Cardiac atrium fibroblast (primary cell): ENCODE measurements around the gene PRSS58. TPM values are rescaled to one million over a fixed set of nuclear protein-coding genes. Genes with fewer than 3 reads are reported as not detected.

ENCODE experiments used
- total RNA-seq: library from RNA; depleted of rRNA; stranded (reverse); fragments of >200 nt; gene quantifications from 2 replicates; pipeline ENCODE4 v1.2.3, GENCODE V29; 2015

Gene PRSS58, protein sequence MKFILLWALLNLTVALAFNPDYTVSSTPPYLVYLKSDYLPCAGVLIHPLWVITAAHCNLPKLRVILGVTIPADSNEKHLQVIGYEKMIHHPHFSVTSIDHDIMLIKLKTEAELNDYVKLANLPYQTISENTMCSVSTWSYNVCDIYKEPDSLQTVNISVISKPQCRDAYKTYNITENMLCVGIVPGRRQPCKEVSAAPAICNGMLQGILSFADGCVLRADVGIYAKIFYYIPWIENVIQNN
- not detected in 2 replicates for total RNA-seq

DNA sequence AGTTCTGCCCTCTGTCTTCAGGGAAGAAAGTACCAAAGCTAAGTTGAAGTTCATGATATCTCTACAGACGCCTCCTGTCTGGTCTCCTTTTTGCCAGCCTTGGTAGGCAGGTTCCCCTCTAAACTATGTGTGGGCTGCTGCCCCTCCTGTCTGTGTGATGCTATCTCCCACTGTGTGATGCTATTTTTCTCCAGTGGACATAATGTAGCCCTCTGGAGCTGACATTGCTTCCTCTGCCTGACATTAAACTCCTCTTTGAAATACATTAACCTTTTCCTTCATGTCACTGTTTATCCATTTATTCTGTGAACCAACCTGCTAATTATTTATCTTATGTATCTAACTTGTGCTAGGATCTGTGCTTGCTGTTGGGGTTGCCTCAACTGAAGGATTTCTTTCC is at the start of gene PRSS58:
PRSS58 (minus strand) TSS at position 101 of the 400 bp plus-strand sequence. CDS start 351 bp downstream, outside the sequence.

Other genes starting within 250 kb of the PRSS58 start
- not detected in 2 replicates for gene MGAM2, start 146.3 kb downstream of the PRSS58 start, total RNA-seq